ENCODE data around the gene POLA2. TPM values are rescaled to one million over a fixed set of nuclear protein-coding genes. Genes with fewer than 3 reads are reported as not detected.

Gene POLA2
- total and polyA plus RNA-seq, 2 donors (not counting 3 experiments of a cell fraction or from before 2014, with no cell fraction given) = 24.0 to 30.0 TPM

DNA sequence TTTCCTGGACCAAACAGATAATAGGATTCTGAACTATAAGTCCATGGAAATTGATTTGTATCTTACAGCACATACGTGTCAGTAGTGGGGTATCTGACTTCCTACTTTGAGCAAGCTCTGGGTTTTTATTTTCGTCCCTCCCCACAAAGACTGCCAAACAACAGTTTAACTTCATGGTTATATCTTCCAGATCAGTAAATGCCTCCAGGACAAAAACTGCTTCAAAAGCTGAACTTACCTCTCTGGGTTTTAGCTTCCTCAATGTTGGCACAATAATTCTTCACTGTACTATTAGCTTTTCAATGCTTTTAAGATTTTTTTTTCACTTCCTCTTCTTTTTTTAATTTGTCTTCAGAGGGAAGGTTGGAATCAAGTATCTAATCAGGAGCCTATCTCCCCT lies 67.7 kb downstream of the POLA2 start:
- Histone ChIP-seq H3K27me3 (ENCODE audit: control insufficient read depth in 2 of 2, insufficient read depth in 2 of 2, low read length in 2 of 2) (no peaks in the 10 kb centered on the region), H3K9me1 (replicated peaks; ENCODE audit: control insufficient read depth, extremely low read depth, insufficient read depth, low read length) (no peaks in the 10 kb centered on the region), H2AFZ (ENCODE audit: low read depth, low read length) (peak overlapping the region; percentile 58), H3K4me1 (ENCODE audit: control insufficient read depth, extremely low read depth, insufficient read depth, low read length) (peaks cover 9% of the 10 kb centered on the region), H3K9ac (replicated peaks; ENCODE audit: extremely low read depth, insufficient read depth, low read length) (peak overlapping the region; percentile 16), H3K4me3 (replicated peaks in 1 of 3; ENCODE audit: insufficient read depth in 1 of 3, low read depth in 1 of 3, low read length in 3 of 3) (no peak overlapping the region), H3K27ac (ENCODE audit: insufficient read depth, low read depth, low read length) (peak overlapping the region; percentile 20), H3K36me3 (ENCODE audit: control insufficient read depth in 2 of 2, extremely low read depth in 1 of 2, insufficient read depth in 2 of 2, low read length in 2 of 2) (no peaks in the 10 kb centered on the region), H3K4me2 (ENCODE audit: insufficient read depth, low read length) (peak overlapping the region; percentile 58), H3K79me2 (ENCODE audit: control insufficient read depth, insufficient read depth, low read length) (peaks cover 8% of the 10 kb centered on the region), H3K9me3 (replicated peaks; ENCODE audit: control insufficient read depth, insufficient read depth, low read length) (no peaks in the 10 kb centered on the region), H4K20me1 (replicated peaks; ENCODE audit: control insufficient read depth, extremely low read depth, insufficient read depth, low read length) (no peaks in the 10 kb centered on the region)
- BruUV-seq (replicated peaks) = no TSS peak
- no peak for DNase-seq (ENCODE audit: low read depth, low spot score)
- ChIA-PET CTCF (interaction anchor here (0.8 to 11.0 kb wide), 31 partner anchors 9 to 198 kb away, joined by 3 to 473 read pairs (median 6); partner anchors contain the start of genes CAPN1, CDC42EP2 and POLA2), POLR2A (interaction anchor here (0.9 to 1.7 kb wide), 3 partner anchors 13 to 55 kb away, joined by 4 to 11 read pairs (median 4); partner anchors contain the start of gene CDC42EP2)
- TF ChIP-seq GATA2 (IDR thresholded peaks at IDR 0.05; ENCODE audit: insufficient read depth, insufficient read length, low read depth, low read length) (no peak), FOS (IDR thresholded peaks at IDR 0.05; ENCODE audit: borderline replicate concordance, insufficient read depth, low read length) (no peak), JUN (IDR thresholded peaks at IDR 0.05; ENCODE audit: borderline replicate concordance, insufficient read depth, insufficient read length, low read depth) (no peak), POLR2A (IDR thresholded peaks at IDR 0.05; ENCODE audit: low read depth, low read length) (no peak), CTCF (IDR thresholded peaks at IDR 0.05; ENCODE audit: extremely low read depth in 1 of 2, insufficient read depth in 1 of 2, low read depth in 1 of 2, low read length in 2 of 2) (no peak), EZH2 (IDR thresholded peaks at IDR 0.05; ENCODE audit: borderline replicate concordance, low read depth, low read length, severe bottlenecking) (no peak), POLR2AphosphoS5 (IDR thresholded peaks at IDR 0.05; ENCODE audit: insufficient read depth, low read depth, low read length) (no peak), MYC (IDR thresholded peaks at IDR 0.05; ENCODE audit: low read depth, low read length) (no peak)
- TF ChIP-seq, protein P1, sequence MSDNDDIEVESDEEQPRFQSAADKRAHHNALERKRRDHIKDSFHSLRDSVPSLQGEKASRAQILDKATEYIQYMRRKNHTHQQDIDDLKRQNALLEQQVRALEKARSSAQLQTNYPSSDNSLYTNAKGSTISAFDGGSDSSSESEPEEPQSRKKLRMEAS (IDR thresholded peaks at IDR 0.05; ENCODE audit: insufficient read depth, insufficient read length) = no peak
- intact Hi-C loops (cut with micrococcal nuclease) = no loop called here
- no peak for FAIRE-seq
- dilution Hi-C loops (cut with MboI; ENCODE audit: extremely low pct_ligation_motif_present, low sequenced_read_pairs) = no loop called here

Data from endothelial cell of umbilical vein (primary cell).